Psoas muscle (tissue), 8 donors: ENCODE results near the gene ELOF1. TPM values are rescaled to one million over a fixed set of nuclear protein-coding genes. Genes with fewer than 3 reads are reported as not detected.
A peak's percentile ranks its signal among the peaks of the same experiment; 100 is the strongest.
"Not testable (repeated sequence)": the region's sequence is repeated elsewhere in the genome, so short reads cannot be mapped to it uniquely, and the experiment has no call there.

Experiments used
- ATAC-seq, 4 donors: fragments of 200-7000 bp; cut with Tn5 transposase; one replicate each; pipeline ENCODE4 v1.9.1; 2020; ENCODE audit warnings: moderate library complexity in 3 of 4, mild to moderate bottlenecking in 2 of 4
- DNase-seq, 2 donors: peaks; one replicate each; pipeline ENCODE4 v3.0.0-alpha.2; 2020
- H3K27ac ChIP-seq: fragments of 200-600 bp; one replicate; pipeline ENCODE4 v1.8.0; 2022
- H3K27me3 ChIP-seq, 3 donors: fragments of 200-600 bp in 1 of 3; one replicate each; pipeline versions ENCODE4 v1.6.1 to v1.8.0; 2013 to 2022; ENCODE audit warnings: low read length in 2 of 3, mild to moderate bottlenecking in 2 of 3, moderate library complexity in 1 of 3; ENCODE audit not compliant: insufficient read depth in 3 of 3
- H3K36me3 ChIP-seq, 2 donors: fragments of 200-600 bp in 1 of 2; one replicate each; pipeline versions ENCODE4 v1.6.1 to v1.8.0; 2013 to 2022; ENCODE audit warnings: low read depth in 1 of 2, mild to moderate bottlenecking in 1 of 2, moderate library complexity in 1 of 2; ENCODE audit not compliant: insufficient read depth in 1 of 2
- H3K4me1 ChIP-seq: fragments of 200-600 bp; one replicate; pipeline ENCODE4 v1.8.0; 2022
- H3K4me3 ChIP-seq: fragments of 200-600 bp; one replicate; pipeline ENCODE4 v1.8.0; 2022; ENCODE audit warnings: mild to moderate bottlenecking
- H3K9me3 ChIP-seq: fragments of 200-600 bp; one replicate; pipeline ENCODE4 v1.8.0; 2022
- CTCF ChIP-seq: fragments of 200-600 bp; IDR thresholded peaks from one replicate; pipeline ENCODE4 v1.8.0; 2022; ENCODE audit warnings: antibody characterized with exemption
- WGBS, 3 donors: extraction: QIAGEN DNeasy Blood & Tissue Kit; methylation state at CpG; one replicate each; pipeline versions ENCODE4 v1.1.6 to v1.1.7; 2013; 5-methylcytosine and 5-hydroxymethylcytosine counted together
- intact Hi-C, 2 donors: fragments of 100-400 bp; cut with DNase I; formaldehyde crosslinking; loops; one replicate each; pipeline versions ENCODE4 v1.11.0 to v1.14.2; 2022
- polyA plus RNA-seq, 3 donors: library from polyadenylated mRNA; stranded (reverse); fragments of 200-250 nt; gene quantifications; one replicate each; pipeline ENCODE4 v1.2.3, GENCODE V29; 2013
- total RNA-seq, 4 donors: library from RNA; stranded (reverse); fragmentation: NEBNext Ultra II Directional in 2 of 4; extraction: Animal tissue kit (Norgen Biotek cat#: 25700) in 2 of 4; gene quantifications; one replicate each; pipeline versions ENCODE4 v1.2.1 to v1.2.4, GENCODE V29; 2021 to 2023
- donor health status: healthy with polysubstance abuse.
- donor health status: DM: no; HTN: no; CAD: no; lungs with moderate emphysema.
- donor health status: Bipolar disorder and iron deficiency.
- donor health status: healthy.
- donor health status: DM: yes; HTN: yes; CAD: no.
- donor health status: DM: no; HTN: no; CAD: no.
- donor health status: DM: no; HTN: no; CAD: no.
- donor health status: DM: yes; HTN: yes; CAD: no.

ELOF1 gene
- total and polyA plus RNA-seq, 7 donors: 24.3 to 82.5 (median 47.3) TPM

- TF ChIP-seq CTCF: no peak
- H3K9me3 ChIP-seq: no peaks in the 10 kb centered on the region
- H3K27ac ChIP-seq: no peak overlapping the region
- H3K36me3 ChIP-seq: no peaks in the 10 kb centered on the region
- intact Hi-C loops: no loop called here
- H3K27me3 ChIP-seq: peaks cover 0 to 21% (median 1%) of the 10 kb centered on the region in 3 donors
- peak overlapping the region; percentile 32 for H3K4me3 ChIP-seq
- ATAC-seq (peak in 2 of 4 donors; percentile 13 to 33), DNase-seq (peak in 1 of 2 donors; percentile 44)
- 15 to 29% (median 22%) methylated on average over 43 to 62 of the region's 62 CpGs for WGBS, 3 donors
- no peaks in the 10 kb centered on the region for H3K4me1 ChIP-seq
These were observed 19.5 kb upstream of the ELOF1 start for GRCh38 chr19:11578258-11579142.

GRCh38 chr19:11577451-11578257, 18.6 kb upstream of the ELOF1 start, which contains the start of gene ACP5:
ACP5 (minus strand) TSS chr19:11577645; CDS start chr19:11577317, 328 bp downstream.
- ATAC-seq: peak in 1 of 4 donors; percentile 32
- no peak for DNase-seq
- 59 to 64% (median 61%) methylated on average over 18 of the region's 18 CpGs for WGBS, 3 donors
- no peaks in the 10 kb centered on the region for H3K36me3 ChIP-seq
- no peaks in the 10 kb centered on the region for H3K9me3 ChIP-seq
- TF ChIP-seq CTCF: no peak
- H3K4me1 ChIP-seq: no peaks in the 10 kb centered on the region
- intact Hi-C loops: no loop called here
- no peak within 1 kb of the TSS for H3K27ac ChIP-seq
- peak within 1 kb of the TSS; percentile 32 for H3K4me3 ChIP-seq
- H3K27me3 ChIP-seq: peaks cover 0 to 21% (median 1%) of the 10 kb centered on the region in 3 donors

- Histone ChIP-seq H3K4me1 (no peaks in the 10 kb centered on the region), H3K27me3 (peaks cover 0 to 21% (median 1%) of the 10 kb centered on the region in 3 donors), H3K4me3 (no peak overlapping the region), H3K27ac (no peak overlapping the region), H3K9me3 (no peaks in the 10 kb centered on the region), H3K36me3 (no peaks in the 10 kb centered on the region)
- TF ChIP-seq CTCF: no peak
- ATAC-seq (no peak), DNase-seq (no peak)
- intact Hi-C loops: no loop called here
- WGBS, 3 donors: 46 to 70% (median 54%) methylated on average over 15 of the region's 15 CpGs
These were observed 17.2 kb upstream of the ELOF1 start for GRCh38 chr19:11576227-11576626.

- Histone ChIP-seq H3K4me1 (no peaks in the 10 kb centered on the region), H3K27me3 (peaks cover 0 to 8% (median 1%) of the 10 kb centered on the region in 3 donors), H3K36me3 (no peaks in the 10 kb centered on the region), H3K9me3 (no peaks in the 10 kb centered on the region), H3K4me3 (no peak overlapping the region), H3K27ac (no peak overlapping the region)
- WGBS, 3 donors: 81 to 90% (median 87%) methylated on average over 9 of the region's 9 CpGs
- ATAC-seq (no peak), DNase-seq (no peak)
- no peak for TF ChIP-seq CTCF
- intact Hi-C loops: no loop called here
These were observed 15.7 kb upstream of the ELOF1 start for GRCh38 chr19:11574689-11575088.

- intact Hi-C loops, H3K36me3 ChIP-seq, ATAC-seq, H3K27ac ChIP-seq, H3K9me3 ChIP-seq, H3K27me3 ChIP-seq, H3K4me1 ChIP-seq, DNase-seq, H3K4me3 ChIP-seq: not testable (repeated sequence)
- WGBS, 3 donors: 84 to 98% (median 96%) methylated on average over 4 of the region's 4 CpGs
These were observed 14.7 kb upstream of the ELOF1 start for GRCh38 chr19:11573763-11574162.

- ATAC-seq, H3K4me3 ChIP-seq, DNase-seq, H3K36me3 ChIP-seq, H3K27ac ChIP-seq, H3K27me3 ChIP-seq, H3K9me3 ChIP-seq, intact Hi-C loops, H3K4me1 ChIP-seq: not testable (repeated sequence)
- 77 to 83% (median 80%) methylated on average over 6 of the region's 6 CpGs for WGBS, 3 donors
These were observed 14.3 kb upstream of the ELOF1 start for GRCh38 chr19:11573354-11573753.
